Kidney (tissue), 14 donors: ENCODE results near the gene UBAC2. TPM values are rescaled to one million over a fixed set of nuclear protein-coding genes. Genes with fewer than 3 reads are reported as not detected.

Experiments used
- DNase-seq, 5 donors: peaks; one replicate each; pipeline ENCODE4 v3.0.0-alpha.2; 2013 to 2020
- FAIRE-seq: peaks from 2 replicates; lab custom pipeline; 2012; peaks lifted over from hg19 to GRCh38; lab: Jason Lieb, UNC
- H3K27ac ChIP-seq, 2 donors: one replicate each; pipeline ENCODE4 v1.7.0; 2013; ENCODE audit warnings: low read depth in 2 of 2, low read length in 2 of 2, inconsistent platforms in 1 of 2
- H3K27me3 ChIP-seq: one replicate; pipeline ENCODE4 v1.7.1; 2013; ENCODE audit warnings: low read length, inconsistent platforms; ENCODE audit not compliant: control insufficient read depth, insufficient read depth
- H3K36me3 ChIP-seq, 3 donors: one replicate each; pipeline versions ENCODE4 v1.7.0 to v1.7.1; 2013; ENCODE audit warnings: low read length in 3 of 3, control low read depth in 1 of 3, inconsistent platforms in 1 of 3; ENCODE audit not compliant: insufficient read depth in 3 of 3, control insufficient read depth in 2 of 3
- H3K4me1 ChIP-seq, 3 donors: one replicate each; pipeline versions ENCODE4 v1.7.0 to v1.7.1; 2013; ENCODE audit warnings: low read length in 3 of 3, inconsistent platforms in 1 of 3, low read depth in 1 of 3; ENCODE audit not compliant: control insufficient read depth in 2 of 3, insufficient read depth in 2 of 3
- H3K4me3 ChIP-seq, 3 donors: one replicate each; pipeline versions ENCODE4 v1.7.0 to v1.8.1; 2013; ENCODE audit warnings: low read length in 3 of 3, control low read depth in 1 of 3, inconsistent platforms in 1 of 3
- H3K9ac ChIP-seq, 3 donors: one replicate each; pipeline versions ENCODE4 v1.7.0 to v1.7.1; 2013; ENCODE audit warnings: low read length in 3 of 3, control low read depth in 1 of 3, inconsistent platforms in 1 of 3
- H3K9me3 ChIP-seq, 3 donors: one replicate each; pipeline versions ENCODE4 v1.7.0 to v1.7.1; 2013; ENCODE audit warnings: low read length in 3 of 3, control low read depth in 1 of 3, inconsistent platforms in 1 of 3; ENCODE audit not compliant: control insufficient read depth in 2 of 3, insufficient read depth in 1 of 3
- CTCF ChIP-seq: IDR thresholded peaks from 3 replicates; pipeline ENCODE4 v1.5.1; 2012; ENCODE audit warnings: mild to moderate bottlenecking, moderate library complexity, borderline replicate concordance; ENCODE audit not compliant: insufficient read depth; ENCODE audit errors: extremely low read depth
- intact Hi-C: fragments of 100-400 bp; cut with DNase I; formaldehyde crosslinking; loops from one replicate; pipeline ENCODE4 v1.11.1; 2022
- polyA plus RNA-seq: library from polyadenylated mRNA; stranded (reverse); fragments of 350-450 nt; fragmentation: Illumina TruSeq; extraction: RNeasy Lipid Tissue Mini Kit (QIAGEN cat#74804); gene quantifications from one replicate; pipeline ENCODE4 v1.2.3, GENCODE V29; 2014; ENCODE audit warnings: low read depth, low replicate concordance; ENCODE audit not compliant: insufficient read depth
- total RNA-seq: library from RNA; stranded (reverse); fragmentation: NEBNext Ultra II Directional; extraction: Animal tissue kit (Norgen Biotek cat#: 25700); gene quantifications from one replicate; pipeline ENCODE4 v1.2.1, GENCODE V29; 2021
- donor health status: control.
- donor health status: control.
- donor health status: control.
- donor health status: control.
- donor health status: control.
- donor health status: DM: yes; HTN: yes; CAD: no.
- donor health status: Normal renal cell carcinoma (clear cell type).

Gene UBAC2
- total and polyA plus RNA-seq, 2 donors from 2014 or later, result 61.8 to 77.5 TPM

DNA sequence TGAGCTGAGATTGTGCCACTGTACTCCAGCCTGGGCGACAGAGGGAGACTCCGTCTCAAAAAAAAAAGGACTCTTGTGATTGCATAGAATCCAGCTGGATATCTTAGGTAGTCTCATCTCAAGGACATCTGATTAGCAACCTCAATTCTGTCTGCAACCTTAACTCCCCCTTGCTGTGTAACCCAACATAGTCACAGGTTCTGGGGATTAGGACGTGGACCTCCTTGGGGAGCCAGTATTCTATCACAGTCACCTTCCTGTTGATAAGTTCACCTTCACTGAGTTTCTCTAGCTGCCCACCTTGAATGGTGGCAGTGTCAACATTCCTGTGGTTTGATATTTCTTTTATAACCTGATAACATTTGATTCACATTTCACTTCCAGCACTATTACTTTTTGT is 30.3 kb downstream of the UBAC2 start:
- Histone ChIP-seq H3K9me3 (no peaks in the 10 kb centered on the region), H3K27ac (no peak overlapping the region), H3K36me3 (no peaks in the 10 kb centered on the region), H3K27me3 (no peaks in the 10 kb centered on the region), H3K4me3 (no peak overlapping the region), H3K9ac (no peak overlapping the region), H3K4me1 (peaks cover 0 to 17% (median 4%) of the 10 kb centered on the region in 3 donors)
- intact Hi-C loops, result no loop called here
- FAIRE-seq (no peak), DNase-seq (no peak)
- no peak for TF ChIP-seq CTCF

GRCh38 chr13:99231721-99232120 is 31.1 kb downstream of the UBAC2 start:
- no peak for DNase-seq
- peaks cover 0 to 13% (median 0%) of the 10 kb centered on the region in 3 donors for H3K4me1 ChIP-seq
- H3K27ac ChIP-seq, result no peak overlapping the region
- H3K9me3 ChIP-seq, result no peaks in the 10 kb centered on the region
- no peak overlapping the region for H3K4me3 ChIP-seq
- intact Hi-C loops, result no loop called here
- TF ChIP-seq CTCF, result no peak
- no peak for FAIRE-seq
- no peak overlapping the region for H3K9ac ChIP-seq
- no peaks in the 10 kb centered on the region for H3K36me3 ChIP-seq
- H3K27me3 ChIP-seq, result no peaks in the 10 kb centered on the region

DNA sequence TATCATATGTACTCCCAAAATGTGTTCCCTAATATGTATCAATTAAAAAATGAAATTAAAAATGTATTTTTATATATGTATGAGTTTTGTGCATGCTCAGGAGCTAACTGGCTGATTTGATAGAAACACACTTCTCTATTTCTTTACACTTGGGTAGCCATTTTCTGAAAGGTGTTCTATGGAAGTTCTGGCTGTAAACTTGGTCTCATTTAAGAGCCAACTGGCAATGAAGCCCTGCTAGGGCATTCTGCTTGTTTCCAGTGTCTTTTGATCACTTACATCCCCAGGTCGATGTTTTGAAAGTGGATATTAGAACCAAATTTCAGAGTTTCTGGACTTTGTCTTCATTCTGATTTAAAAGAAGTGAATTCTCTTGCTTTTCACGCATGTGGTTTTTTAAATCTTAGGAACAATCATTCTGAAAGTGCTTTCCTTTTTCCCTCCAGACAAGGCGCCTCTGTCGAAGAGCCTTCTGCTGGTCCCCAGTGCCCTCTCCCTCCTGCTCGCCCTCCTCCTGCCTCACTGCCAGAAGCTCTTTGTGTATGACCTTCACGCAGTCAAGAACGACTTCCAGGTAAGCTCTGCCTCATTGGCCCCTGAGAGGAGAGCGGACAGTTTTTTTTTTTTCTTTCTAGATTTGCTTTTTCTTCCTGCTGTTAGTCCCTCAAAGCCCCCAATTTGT is 37.5 kb downstream of the UBAC2 start:
- Histone ChIP-seq H3K9me3 (no peaks in the 10 kb centered on the region), H3K27me3 (no peaks in the 10 kb centered on the region), H3K4me3 (no peak overlapping the region), H3K9ac (no peak overlapping the region), H3K36me3 (peaks cover 2 to 19% (median 5%) of the 10 kb centered on the region in 3 donors), H3K4me1 (peaks cover 0 to 4% (median 0%) of the 10 kb centered on the region in 3 donors), H3K27ac (no peak overlapping the region)
- no peak for TF ChIP-seq CTCF
- DNase-seq (no peak), FAIRE-seq (no peak)
- intact Hi-C loops, result no loop called here
